ENCODE results near the gene RAB11FIP2.
"Not testable (repeated sequence)": the region's sequence is repeated elsewhere in the genome, so short reads cannot be mapped to it uniquely, and the experiment has no call there.

RAB11FIP2 gene

DNA sequence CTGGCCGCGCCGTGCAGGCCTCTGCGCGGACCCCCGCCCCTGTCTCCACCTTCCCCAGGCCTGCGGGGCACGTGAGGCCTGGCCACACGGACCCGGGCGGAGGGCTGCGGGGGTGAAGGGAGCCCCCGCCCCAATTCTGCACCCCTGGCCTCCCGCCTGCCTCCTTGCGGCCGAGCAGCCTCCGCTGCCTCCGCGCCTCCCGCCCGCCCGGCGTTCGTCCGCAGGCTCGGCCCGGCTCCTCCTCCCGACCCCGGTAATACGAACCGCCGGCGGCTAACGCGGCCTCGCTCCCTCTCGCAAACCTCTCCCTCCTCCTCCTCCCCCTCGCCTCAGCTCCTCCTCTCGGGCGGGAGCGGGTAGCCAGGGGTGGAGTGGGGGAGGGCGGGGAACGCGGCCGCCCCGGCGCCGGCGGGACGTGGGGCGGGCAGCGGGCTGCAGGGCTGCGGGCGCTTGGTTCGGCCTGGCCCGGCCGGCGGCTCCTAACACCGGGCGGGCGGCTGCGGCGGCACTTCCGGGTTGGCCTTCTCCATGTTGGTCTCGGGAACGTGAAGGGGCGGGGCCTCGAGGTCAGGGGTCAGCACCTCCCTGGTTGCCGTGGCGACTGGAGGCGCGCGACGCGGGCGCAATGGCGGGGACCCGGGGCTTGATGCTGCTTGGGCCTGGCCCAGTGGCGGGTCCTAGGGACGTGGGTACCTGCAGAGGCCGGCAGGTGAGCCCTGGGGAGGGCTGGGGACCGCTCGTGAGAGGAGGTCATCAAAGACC is at the start of gene RAB11FIP2:
Gene RAB11FIP2, minus strand, starts transcription at position 547 of the 762 bp plus-strand sequence. CDS start 778 bp downstream, outside the sequence.
- in situ Hi-C loops (cut with HindIII; ENCODE audit: low sequenced_read_pairs): no loop called here

DNA sequence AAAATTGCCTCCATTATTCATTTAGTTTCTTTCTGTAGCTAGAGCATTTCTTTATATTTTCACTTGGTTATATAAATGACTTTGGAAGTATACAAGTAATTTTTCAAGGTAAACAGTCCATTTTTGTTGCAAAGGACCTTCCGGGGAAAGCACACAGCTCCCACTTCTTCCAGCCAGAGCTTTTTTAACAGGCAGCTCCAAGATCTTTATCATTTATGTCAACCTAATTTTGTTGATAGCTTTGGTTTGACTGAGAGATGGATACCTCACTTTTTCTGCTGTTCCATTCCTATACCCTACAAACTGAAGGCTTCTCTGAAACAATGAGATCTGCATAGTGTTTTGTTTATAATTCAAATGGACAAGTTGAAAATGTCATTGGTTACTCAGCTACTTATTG is 49.3 kb upstream of the RAB11FIP2 start:
- in situ Hi-C loops (cut with HindIII; ENCODE audit: low sequenced_read_pairs): no loop called here

- in situ Hi-C loops (cut with HindIII; ENCODE audit: low sequenced_read_pairs): no loop called here
These were observed 45.5 kb upstream of the RAB11FIP2 start for GRCh38 chr10:118092209-118092608.

DNA sequence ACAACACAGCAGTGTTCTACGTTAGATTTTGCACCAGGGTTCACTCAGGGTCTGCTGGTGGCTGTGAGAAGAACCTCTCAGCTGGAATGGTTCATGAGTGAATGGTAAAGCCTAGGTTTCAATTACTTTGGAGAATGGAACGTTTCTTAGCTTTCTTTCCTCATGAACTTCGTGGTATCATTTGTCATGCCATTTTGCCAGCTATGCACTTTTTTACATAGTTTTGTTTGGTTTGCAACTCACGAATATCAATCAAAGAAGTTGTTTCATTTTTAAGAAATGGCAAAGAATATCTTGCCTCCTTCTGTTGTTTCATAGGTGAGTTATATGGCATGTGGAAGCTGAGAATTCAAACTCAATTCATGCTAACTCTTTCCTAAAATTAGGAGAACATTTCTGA is 34.1 kb upstream of the RAB11FIP2 start:
- in situ Hi-C loops (cut with HindIII; ENCODE audit: low sequenced_read_pairs): no loop called here

- in situ Hi-C loops (cut with HindIII; ENCODE audit: low sequenced_read_pairs): no loop called here
These were observed 30.0 kb upstream of the RAB11FIP2 start for GRCh38 chr10:118076705-118077104.

DNA sequence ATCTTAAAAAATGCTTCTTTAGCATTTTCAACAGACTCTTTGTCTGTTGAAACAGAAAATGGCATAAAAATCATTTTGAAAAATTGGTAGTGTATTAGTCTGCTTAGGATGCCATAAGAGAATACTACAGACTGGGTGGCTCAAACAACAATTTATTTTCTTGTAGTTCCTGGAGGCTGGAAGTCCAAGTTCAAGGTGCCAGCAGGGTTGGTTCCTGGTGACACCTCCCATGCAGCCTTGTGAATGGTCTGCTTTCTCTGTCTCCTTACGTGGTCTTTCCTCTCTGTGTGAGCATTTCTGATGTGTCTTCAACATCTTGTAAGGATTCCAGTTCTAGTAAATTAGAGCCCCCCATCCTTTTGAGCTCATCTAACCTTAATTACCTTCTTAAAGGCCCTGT is 26.1 kb upstream of the RAB11FIP2 start:
- in situ Hi-C loops (cut with HindIII; ENCODE audit: low sequenced_read_pairs): no loop called here

DNA sequence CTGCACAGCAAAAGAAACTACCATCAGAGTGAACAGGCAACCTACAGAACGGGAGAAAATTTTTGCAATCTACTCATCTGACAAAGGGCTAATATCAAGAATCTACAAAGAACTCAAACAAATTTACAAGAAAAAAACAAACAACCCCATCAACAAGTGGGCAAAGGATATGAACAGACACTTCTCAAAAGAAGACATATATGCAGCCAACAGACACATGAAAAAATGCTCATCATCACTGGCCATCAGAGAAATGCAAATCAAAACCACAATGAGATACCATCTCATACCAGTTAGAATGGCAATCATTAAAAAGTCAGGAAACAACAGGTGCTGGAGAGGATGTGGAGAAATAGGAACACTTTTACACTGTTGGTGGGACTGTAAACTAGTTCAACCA is 20.6 kb upstream of the RAB11FIP2 start:
- in situ Hi-C loops (cut with HindIII; ENCODE audit: low sequenced_read_pairs): not testable (repeated sequence)

DNA sequence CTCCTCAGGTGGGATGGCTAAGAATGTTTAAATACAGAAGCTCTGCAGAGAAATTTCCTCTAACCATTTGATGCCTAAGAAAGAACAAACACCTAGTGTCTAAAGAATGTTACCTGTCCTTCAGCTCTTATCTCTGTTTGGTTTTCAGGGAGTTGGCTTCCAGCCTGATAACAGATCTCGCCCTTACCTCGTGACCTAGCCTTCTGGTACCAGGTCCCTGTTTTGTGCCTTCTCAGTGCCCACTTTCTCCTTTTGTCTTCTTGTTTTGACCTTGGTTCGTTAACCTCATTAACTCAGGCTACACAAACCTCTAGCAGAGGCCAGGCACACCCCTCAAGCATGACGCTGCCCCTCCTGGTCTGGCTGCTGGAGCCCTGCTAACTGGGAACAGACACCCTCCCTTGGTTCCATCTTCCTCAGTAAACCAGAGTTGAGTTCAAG is 16.1 kb upstream of the RAB11FIP2 start:
- in situ Hi-C loops (cut with HindIII; ENCODE audit: low sequenced_read_pairs): no loop called here

DNA sequence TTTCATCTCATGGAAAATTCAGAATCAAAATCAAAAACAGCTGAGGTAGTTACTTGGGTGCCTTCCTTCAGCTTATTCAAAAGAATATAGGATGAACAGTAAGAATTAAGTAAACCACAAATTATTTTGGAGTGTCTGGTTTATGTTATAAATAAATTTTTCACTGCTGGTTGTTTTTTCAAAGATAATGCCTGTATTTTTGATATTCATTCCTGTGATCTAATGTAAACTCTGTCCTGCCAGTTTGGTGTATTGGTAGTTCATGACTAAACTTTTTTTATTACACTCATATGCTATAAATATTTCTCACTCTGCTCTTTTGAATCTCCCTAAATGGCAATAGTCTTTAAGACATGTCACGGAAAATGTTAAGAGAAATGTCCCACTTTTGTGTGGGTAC is 11.6 kb upstream of the RAB11FIP2 start:
- in situ Hi-C loops (cut with HindIII; ENCODE audit: low sequenced_read_pairs): no loop called here

DNA sequence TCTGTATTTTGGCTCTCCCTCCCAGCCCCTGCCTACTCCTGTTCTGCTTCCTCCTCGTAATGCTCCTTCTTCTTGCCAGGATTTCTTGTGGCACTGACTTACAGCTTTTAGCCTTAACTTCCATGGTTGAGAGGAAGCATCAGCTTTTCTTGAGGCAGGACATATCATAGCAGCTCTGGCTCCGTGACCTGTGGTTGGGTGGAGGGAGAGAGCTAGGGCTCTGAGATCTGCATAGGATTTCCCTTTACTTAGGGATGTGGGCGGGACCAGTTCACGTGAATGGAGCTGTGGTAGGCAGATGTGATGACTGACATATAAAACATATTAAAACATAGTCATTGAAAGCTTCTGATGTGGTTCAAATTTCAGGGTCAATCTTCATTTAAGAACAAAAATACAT is 10.6 kb upstream of the RAB11FIP2 start:
- in situ Hi-C loops (cut with HindIII; ENCODE audit: low sequenced_read_pairs): no loop called here

- in situ Hi-C loops (cut with HindIII; ENCODE audit: low sequenced_read_pairs): no loop called here
These were observed 7.6 kb upstream of the RAB11FIP2 start for GRCh38 chr10:118054383-118054782.

GRCh38 chr10:118052816-118053215 is 6.1 kb upstream of the RAB11FIP2 start:
- in situ Hi-C loops (cut with HindIII; ENCODE audit: low sequenced_read_pairs): no loop called here

DNA sequence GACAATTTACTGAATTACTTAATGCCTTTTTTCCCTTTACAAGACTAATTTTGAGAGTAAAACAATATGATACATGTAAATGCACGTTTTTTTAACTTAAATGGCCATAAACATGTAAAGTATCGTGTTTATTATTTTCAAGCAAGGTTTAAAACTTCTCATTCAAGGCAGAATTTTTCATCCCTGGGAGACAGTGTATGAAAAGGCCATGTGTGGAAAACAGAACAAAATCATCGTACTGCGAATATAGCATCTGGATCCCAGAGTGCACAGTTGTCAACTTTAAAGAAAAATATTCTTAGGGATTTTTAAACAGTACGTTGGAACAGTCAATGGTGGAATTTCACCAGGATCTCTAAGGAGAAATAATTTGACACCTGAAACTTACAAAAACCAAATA is 1.1 kb upstream of the RAB11FIP2 start:
- in situ Hi-C loops (cut with HindIII; ENCODE audit: low sequenced_read_pairs): no loop called here

- in situ Hi-C loops (cut with HindIII; ENCODE audit: low sequenced_read_pairs): no loop called here
These were observed 497 bp upstream of the RAB11FIP2 start for GRCh38 chr10:118047157-118047719.

GRCh38 chr10:118045837-118046394 is 825 bp downstream of the RAB11FIP2 start:
- in situ Hi-C loops (cut with HindIII; ENCODE audit: low sequenced_read_pairs): no loop called here

DNA sequence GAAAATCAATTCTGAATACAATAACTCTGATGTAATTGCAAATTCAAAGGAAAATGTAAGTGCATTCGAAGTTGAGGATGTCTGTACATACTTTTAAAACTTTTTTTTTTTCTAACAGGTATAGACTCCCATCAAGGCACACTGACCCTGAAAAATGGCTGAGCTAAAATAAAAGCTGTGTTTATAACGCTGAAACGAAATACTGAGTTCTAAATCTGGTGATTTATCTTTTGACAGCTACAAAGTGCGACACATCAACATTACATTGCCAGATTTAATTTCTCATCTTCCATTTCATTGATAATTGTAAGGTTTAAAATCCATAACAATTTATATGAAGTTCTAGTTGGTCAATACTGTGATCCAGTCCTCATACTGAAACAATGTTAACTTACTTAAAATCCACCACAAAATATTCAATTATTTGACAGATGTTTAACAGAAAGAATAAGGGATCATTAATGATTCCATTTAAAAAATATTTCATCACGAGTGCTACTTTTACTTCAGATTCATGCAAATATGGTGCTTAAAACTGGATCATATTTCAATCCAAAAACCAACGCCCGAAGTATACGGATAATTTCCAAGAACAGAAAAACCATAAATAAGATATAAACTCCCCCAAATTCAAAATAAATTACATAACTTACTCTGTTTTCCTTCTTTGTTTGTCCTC is 1.4 kb downstream of the RAB11FIP2 start:
- in situ Hi-C loops (cut with HindIII; ENCODE audit: low sequenced_read_pairs): no loop called here

GRCh38 chr10:118042827-118043242 is 3.9 kb downstream of the RAB11FIP2 start:
- in situ Hi-C loops (cut with HindIII; ENCODE audit: low sequenced_read_pairs): no loop called here

GRCh38 chr10:118042336-118042735 is 4.4 kb downstream of the RAB11FIP2 start:
- in situ Hi-C loops (cut with HindIII; ENCODE audit: low sequenced_read_pairs): no loop called here

- in situ Hi-C loops (cut with HindIII; ENCODE audit: low sequenced_read_pairs): no loop called here
These were observed 5.4 kb downstream of the RAB11FIP2 start for GRCh38 chr10:118041316-118041715.

GRCh38 chr10:118036281-118036875 is 10.4 kb downstream of the RAB11FIP2 start:
- in situ Hi-C loops (cut with HindIII; ENCODE audit: low sequenced_read_pairs): no loop called here

- in situ Hi-C loops (cut with HindIII; ENCODE audit: low sequenced_read_pairs): no loop called here
These were observed 11.3 kb downstream of the RAB11FIP2 start for GRCh38 chr10:118035354-118036005.

Measured in endothelial cell of hepatic sinusoid (primary cell).